Type B pancreatic cell (in vitro differentiated cells): ENCODE results near the gene PRRX1. TPM values are rescaled to one million over a fixed set of nuclear protein-coding genes. Genes with fewer than 3 reads are reported as not detected.

Experiments
- DNase-seq: peaks from one replicate; pipeline ENCODE4 v3.0.0; 2021; ENCODE audit warnings: mixed read lengths; ENCODE audit not compliant: unreplicated experiment; ENCODE audit errors: extremely low spot score
- H3K27ac Mint-ChIP-seq: 2 replicates; pipeline ENCODE4 v1.8.0; 2021; ENCODE audit warnings: mild to moderate bottlenecking, mixed read lengths
- H3K27me3 Mint-ChIP-seq: 2 replicates; pipeline ENCODE4 v1.8.0; 2021; ENCODE audit warnings: mixed read lengths
- H3K36me3 Mint-ChIP-seq: 2 replicates; pipeline ENCODE4 v1.8.0; 2021; ENCODE audit warnings: mixed read lengths
- H3K4me1 Mint-ChIP-seq: one replicate; pipeline ENCODE4 v1.8.0; 2021; ENCODE audit warnings: mixed read lengths; ENCODE audit not compliant: unreplicated experiment
- H3K4me3 Mint-ChIP-seq: 2 replicates; pipeline ENCODE4 v1.8.0; 2021; ENCODE audit warnings: mild to moderate bottlenecking, mixed read lengths
- H3K9me3 Mint-ChIP-seq: 2 replicates; pipeline ENCODE4 v1.8.0; 2021; ENCODE audit warnings: mixed read lengths
- CTCF ChIP-seq: fragments of 200-600 bp; sonication (generic); conservative IDR thresholded peaks from 2 replicates; pipeline ENCODE4 v1.5.0; 2021; ENCODE audit warnings: antibody characterized with exemption, mild to moderate bottlenecking
- total RNA-seq: library from RNA; stranded (reverse); gene quantifications from 2 replicates; pipeline ENCODE4 v1.2.1, GENCODE V29; 2021; ENCODE audit warnings: low replicate concordance

PRRX1 gene
- total RNA-seq, 1 donor from 2014 or later: 142 TPM

- no peak overlapping the region for H3K27ac Mint-ChIP-seq
- no peaks in the 10 kb centered on the region for H3K9me3 Mint-ChIP-seq
- no peaks in the 10 kb centered on the region for H3K36me3 Mint-ChIP-seq
- no peak for TF ChIP-seq CTCF
- H3K4me1 Mint-ChIP-seq: peaks cover 15% of the 10 kb centered on the region
- DNase-seq: no peak
- H3K4me3 Mint-ChIP-seq: no peak overlapping the region
- H3K27me3 Mint-ChIP-seq: no peaks in the 10 kb centered on the region
Measured at GRCh38 chr1:170623171-170623570, 40.8 kb upstream of the PRRX1 start.

GRCh38 chr1:170624146-170624545 is 39.8 kb upstream of the PRRX1 start:
- Mint-ChIP-seq H3K27ac (no peak overlapping the region), H3K27me3 (no peaks in the 10 kb centered on the region), H3K4me3 (no peak overlapping the region), H3K4me1 (peaks cover 11% of the 10 kb centered on the region), H3K9me3 (no peaks in the 10 kb centered on the region), H3K36me3 (no peaks in the 10 kb centered on the region)
- no peak for TF ChIP-seq CTCF
- DNase-seq: no peak

GRCh38 chr1:170630977-170631376 is 33.0 kb upstream of the PRRX1 start:
- Mint-ChIP-seq H3K27me3 (no peaks in the 10 kb centered on the region), H3K9me3 (no peaks in the 10 kb centered on the region), H3K4me1 (peaks cover 7% of the 10 kb centered on the region), H3K36me3 (no peaks in the 10 kb centered on the region), H3K4me3 (no peak overlapping the region), H3K27ac (no peak overlapping the region)
- no peak for DNase-seq
- TF ChIP-seq CTCF: no peak

- H3K36me3 Mint-ChIP-seq: no peaks in the 10 kb centered on the region
- TF ChIP-seq CTCF: no peak
- H3K4me3 Mint-ChIP-seq: no peak overlapping the region
- no peak overlapping the region for H3K27ac Mint-ChIP-seq
- peaks cover 7% of the 10 kb centered on the region for H3K4me1 Mint-ChIP-seq
- DNase-seq: no peak
- no peaks in the 10 kb centered on the region for H3K27me3 Mint-ChIP-seq
- peaks cover 5% of the 10 kb centered on the region for H3K9me3 Mint-ChIP-seq
Measured at GRCh38 chr1:170634293-170634692, 29.6 kb upstream of the PRRX1 start.

- no peaks in the 10 kb centered on the region for H3K27me3 Mint-ChIP-seq
- no peak for DNase-seq
- H3K4me1 Mint-ChIP-seq: peaks cover 7% of the 10 kb centered on the region
- H3K36me3 Mint-ChIP-seq: no peaks in the 10 kb centered on the region
- no peak for TF ChIP-seq CTCF
- no peak overlapping the region for H3K4me3 Mint-ChIP-seq
- peaks cover 5% of the 10 kb centered on the region for H3K9me3 Mint-ChIP-seq
- no peak overlapping the region for H3K27ac Mint-ChIP-seq
Measured at GRCh38 chr1:170634824-170635410, 29.0 kb upstream of the PRRX1 start.

GRCh38 chr1:170640581-170640980 is 23.4 kb upstream of the PRRX1 start:
- Mint-ChIP-seq H3K4me3 (no peak overlapping the region), H3K36me3 (no peaks in the 10 kb centered on the region), H3K27me3 (no peaks in the 10 kb centered on the region), H3K9me3 (peaks cover 9% of the 10 kb centered on the region), H3K27ac (no peak overlapping the region), H3K4me1 (no peaks in the 10 kb centered on the region)
- no peak for TF ChIP-seq CTCF
- no peak for DNase-seq
